ENCODE measurements around the gene LRP2.
"Not testable (repeated sequence)": the region's sequence is repeated elsewhere in the genome, so short reads cannot be mapped to it uniquely, and the experiment has no call there.

LRP2 gene

DNA sequence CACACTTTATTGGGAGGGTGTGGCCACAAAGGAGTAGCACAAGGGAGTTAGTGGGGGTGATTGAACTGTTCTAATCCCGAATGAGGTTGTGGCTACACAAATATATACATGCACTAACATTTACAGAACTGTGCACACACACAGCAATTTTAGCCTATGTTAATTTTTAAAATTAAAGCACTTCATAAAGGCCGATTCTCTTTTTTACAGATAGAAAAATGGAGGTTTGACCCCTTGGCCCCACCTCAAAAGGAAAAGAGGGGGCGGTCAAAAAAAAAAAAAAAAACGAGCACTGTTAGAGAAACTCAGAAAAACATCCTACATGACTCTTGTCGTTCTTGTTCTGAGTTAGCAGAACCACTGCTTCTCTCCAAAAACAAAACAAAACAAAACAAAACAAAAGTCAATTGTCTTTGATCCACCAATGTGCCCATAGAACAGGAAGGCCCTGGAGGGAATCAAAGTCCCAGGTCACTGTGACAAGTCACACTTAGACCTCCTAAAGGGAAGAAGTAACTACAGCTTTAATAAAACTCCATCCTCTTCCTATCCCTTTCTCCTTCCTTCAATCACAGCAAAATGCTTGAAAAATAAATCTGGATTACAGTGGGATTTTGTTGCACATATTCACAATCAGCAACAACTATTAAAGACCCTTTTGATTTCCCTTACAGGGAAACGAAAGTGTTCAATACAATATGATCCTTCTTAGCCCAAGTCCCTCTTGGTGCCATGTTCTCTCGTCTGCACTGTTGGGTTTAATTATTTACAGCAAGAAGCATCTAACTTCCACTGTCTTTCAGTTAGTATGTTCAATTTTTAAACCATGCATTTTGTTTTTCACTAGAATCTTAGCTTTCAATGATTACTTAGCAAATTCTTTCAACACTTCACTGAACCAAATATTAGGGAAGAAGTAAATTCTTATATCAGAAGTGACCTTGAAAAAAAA lies 16.6 kb downstream of the LRP2 start:
- DNase-seq: no peak

DNA sequence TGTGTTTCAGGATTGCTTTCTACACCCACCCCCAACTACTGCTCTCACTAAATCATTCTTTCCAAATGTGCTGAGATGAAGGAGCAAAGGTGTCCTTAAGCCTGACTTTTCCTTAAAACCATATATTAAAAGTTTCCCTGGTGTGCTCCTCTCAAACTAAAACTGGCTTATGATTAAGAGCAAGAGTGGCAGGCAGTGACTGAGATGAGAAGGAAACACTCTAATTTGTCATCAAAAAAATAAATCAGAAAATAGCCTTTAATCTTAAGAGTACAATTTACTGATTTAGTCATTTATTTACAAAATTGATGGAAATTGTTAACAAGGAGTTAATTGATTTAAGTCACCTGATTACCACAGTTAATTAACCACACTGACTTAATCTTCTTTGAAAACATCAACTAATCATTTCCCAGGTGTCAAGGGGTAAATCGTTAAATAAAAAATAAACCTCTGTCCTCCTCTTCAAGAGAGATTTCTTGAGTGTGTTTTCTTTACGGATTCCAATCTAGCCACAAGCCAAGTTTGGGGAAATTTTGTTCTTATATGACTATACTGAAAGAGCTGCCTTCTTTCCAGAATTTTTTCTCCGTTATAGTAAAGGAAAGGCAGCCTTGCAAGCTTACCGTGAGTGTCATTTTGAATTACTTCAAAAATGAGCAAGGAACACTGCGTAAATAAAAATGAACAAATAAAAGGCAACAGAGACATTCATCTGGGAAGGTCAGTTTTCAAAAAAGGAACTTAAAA lies 17.4 kb downstream of the LRP2 start:
- no peak for DNase-seq

DNA sequence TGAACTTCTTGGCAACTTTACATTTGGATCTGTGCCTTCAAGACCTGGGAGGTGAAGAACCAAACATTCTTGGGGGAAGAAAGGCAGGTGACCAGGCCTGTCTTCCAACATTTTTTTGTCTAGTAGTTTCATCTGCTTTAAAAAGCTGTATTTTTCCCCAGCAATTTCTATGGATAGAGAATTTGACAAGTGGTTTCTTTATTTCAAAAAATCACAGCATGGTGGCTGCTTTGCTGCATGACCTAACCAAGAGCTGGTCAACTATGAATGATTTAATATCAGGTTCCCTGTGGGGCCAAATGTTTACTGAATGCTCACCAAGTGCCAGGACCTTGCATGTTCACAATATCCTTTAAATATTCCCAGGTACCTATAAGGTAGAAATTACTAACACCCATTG lies 19.1 kb downstream of the LRP2 start:
- no peak for DNase-seq

DNA sequence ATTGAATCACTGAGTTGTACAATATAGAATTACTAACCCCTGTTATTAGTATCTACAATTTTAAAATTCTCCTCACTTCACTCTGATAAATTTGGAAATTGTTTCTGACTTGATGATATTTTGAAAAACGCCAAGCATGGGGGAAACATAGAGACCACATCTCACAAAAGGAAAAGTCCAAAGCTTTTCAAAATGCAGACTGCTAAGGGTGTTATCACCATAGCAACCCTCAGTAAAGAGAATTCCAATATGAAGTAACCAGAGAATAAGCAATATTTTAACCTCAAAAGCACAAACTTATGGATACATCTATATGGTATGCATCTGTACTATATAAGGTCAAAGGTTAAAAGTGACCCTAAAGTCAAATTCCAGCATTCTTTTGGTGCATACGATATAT lies 22.7 kb downstream of the LRP2 start:
- no peak for DNase-seq

DNA sequence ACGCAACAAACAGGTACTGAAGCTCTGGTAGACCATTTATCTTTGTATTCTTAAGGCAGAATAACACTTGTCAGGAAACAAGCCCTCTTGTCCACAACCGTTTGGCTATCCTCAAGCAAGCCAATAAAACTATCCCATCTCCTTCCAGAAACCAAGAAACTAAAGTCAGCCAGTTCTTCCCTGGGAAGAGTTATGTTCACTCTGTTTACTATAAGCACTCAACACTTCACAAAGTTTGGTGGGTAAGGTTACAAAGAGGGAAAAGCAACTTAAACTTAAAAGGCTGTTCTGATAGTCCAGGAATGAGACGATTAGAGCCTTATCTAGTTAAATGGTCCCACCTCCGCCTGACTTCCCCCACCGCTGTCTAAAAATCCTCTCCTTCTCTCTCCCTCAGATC lies 25.6 kb downstream of the LRP2 start:
- no peak for DNase-seq

DNA sequence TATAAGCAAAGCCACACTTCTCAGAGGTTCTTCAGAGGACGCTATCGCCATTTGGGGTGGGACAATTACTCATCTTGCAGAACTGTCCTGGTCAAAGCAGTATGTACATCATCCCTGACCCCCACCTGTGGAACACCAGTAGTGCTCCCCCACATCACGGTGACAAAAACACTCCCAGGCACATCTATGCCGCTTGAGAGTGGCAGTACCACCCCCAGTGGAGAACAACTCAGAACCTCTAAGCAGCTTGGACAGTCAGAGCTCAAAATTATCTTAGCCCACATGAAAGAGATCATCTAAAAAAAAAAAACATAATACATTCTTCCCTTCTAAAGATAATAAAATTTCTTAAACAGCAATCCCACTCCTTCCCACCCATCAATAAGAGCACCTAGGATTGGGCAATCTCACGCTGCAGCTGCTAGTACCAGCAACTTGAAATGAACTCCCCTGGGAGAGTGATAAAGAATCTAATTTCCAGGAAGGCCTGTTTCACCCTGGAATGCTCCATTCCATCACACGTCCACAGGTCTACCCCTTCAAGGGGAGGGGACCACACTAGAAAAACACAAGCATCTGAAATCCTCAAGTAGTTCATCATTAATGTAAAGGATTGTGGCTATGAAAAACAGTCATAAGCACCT lies 31.7 kb downstream of the LRP2 start:
- no peak for DNase-seq

DNA sequence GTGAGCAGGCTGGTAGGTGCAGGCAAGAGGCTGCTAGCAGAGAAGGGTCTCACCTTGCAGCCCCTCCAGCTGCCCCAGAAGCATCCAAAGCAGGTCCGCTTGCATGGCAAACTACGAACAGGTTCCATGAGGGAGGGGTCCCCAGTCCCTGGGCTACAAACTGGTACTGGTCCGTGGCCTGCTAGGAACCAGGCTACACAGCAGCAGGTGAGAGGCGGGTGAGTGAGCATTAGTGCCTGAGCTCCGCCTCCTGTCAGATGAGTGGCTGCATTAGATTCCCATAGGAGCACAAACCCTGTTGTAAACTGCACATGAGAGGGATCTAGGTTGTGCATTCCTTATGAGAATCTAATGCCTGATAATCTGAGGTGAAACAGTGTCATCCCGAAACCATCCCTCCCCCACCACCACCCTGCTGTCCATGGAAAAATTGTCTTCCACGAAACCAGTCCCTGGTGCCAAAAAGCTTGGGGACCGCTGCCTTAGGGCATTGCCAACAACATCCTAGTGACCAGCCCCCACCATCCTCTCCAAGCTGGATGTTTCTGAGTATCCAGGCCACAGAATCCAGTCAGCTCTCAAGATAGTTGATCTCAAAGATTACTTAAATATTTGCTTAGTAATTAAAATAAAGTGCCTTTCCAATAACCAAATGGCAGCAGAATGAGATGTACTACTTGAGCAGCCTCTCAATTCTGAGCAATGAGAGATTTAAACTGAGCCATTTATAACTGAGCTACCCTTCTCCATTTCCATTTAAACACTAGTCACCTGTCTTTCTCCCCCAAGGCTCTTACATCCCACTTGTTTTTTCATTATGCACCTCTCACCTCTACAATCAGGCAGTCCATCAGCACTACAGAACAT lies 32.4 kb downstream of the LRP2 start:
- peak; percentile 60 for DNase-seq

DNA sequence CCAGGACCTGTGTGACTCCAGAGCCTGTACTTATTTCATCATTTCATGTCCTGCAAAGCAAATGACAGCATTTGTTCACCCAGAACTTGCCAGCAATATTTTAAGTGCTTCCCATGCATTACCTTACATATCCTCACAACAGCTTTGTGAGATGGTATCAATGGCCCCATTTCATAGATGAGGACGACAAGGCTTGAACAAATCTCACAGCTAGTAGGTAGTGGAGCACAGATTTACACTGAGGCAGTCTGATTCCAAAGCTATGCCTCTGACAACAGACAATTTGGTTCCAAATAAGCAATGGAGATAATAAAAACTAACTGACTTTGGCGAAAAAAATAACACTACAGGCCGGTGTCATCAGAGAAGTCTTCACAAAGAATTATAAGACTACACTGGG lies 33.5 kb downstream of the LRP2 start:
- no peak for DNase-seq

DNA sequence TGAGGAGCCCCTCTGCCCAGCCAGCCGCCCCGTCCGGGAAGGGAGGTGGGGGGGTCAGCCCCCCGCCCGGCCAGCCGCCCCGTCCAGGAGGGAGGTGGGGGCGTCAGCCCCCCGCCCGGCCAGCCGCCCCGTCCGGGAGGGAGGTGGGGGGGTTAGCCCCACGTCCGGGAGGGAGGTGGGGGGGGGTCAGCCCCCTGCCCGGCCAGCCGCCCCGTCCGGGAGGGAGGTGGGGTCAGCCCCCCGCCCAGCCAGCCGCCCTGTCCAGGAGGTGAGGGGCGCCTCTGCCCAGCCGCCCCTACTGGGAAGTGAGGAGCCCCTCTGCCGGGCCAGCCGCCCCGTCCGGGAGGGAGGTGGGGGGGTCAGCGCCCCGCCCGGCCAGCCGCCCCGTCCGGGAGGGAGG lies 34.5 kb downstream of the LRP2 start:
- DNase-seq: not testable (repeated sequence)

DNA sequence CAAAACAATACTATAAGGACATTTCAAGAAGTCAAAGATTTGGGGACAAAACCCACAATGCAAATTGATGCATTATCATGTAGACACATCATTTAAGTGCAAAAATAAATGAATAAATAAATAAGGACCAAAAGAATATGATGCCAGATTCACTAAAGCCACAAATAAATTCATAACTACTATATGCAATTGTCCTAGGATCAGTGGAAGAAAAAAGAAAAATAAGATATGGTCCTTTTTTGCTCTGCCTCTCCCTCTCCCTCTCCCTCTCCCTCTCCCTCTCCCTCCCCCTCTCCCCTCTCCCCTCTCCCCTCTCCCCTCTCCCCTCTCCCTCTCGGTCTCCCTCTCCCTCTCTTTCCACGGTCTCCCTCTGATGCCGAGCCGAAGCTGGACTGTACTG lies 36.4 kb downstream of the LRP2 start:
- not testable (repeated sequence) for DNase-seq

DNA sequence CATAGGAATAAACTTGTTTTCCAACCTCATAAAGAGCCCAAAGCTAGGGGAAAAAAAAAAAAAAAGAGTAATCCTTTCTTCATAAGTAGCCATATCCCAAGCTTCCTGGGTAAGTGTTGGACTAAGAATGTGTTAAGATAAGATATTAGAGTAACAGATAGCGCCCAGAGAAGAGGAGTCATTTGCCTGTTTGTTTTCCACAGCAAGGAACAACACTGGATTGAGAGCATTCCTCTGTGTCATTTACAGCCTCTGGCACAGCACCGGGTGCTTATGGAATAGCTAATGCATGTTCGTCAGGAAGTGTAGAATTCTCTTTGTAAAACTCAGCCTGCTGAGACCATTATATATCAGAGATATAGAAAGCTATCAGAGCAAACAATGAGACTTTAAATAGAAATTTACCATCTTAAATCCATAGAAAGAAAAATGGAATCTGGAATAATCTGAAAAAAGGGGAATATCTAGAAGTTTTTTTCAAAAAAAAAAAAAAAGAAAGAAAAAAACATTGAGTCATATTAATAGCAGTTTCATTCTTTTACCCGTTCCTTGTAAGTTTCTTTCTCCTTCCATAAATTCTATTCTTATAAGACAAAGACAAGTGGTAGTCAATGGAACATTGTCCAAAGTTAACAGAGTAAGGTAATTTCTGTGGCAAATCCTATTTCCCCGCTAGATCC lies 37.6 kb downstream of the LRP2 start:
- no peak for DNase-seq

DNA sequence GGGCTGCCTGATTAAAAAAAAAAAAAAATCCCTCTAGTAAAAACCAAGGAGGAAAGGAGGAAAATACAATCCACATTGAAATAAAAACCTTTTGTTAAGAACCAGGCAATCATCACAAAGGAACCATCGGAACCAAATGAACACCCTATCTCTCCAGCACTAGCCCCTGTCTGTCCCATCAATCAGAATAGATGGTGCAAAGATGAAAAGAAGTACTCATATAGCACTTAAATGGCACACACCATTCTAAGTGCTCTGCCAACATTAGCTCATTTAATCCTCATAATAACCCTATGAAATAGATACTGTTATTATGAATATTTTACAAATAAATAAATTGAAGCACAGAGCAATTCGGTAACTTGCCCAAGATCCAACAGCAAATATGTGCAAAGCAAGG lies 38.5 kb downstream of the LRP2 start:
- DNase-seq: no peak

DNA sequence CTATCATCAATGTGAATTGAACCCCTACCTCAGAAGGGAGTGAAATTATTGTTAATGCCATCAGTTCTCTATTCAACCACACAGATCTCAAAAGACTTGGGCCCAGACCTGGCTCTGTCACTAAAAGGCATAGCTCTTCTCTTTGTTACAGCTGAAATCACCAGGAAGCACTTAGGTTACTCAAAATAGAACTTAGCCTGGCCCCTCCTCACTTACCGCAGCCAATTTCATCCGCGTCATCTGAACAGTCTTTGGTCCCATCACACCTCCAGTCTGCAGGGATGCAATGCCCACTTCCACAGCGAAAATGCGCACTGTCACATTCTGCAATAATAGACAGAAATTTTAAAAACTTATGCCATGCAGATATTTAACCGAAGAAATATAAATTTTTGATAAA lies 41.8 kb downstream of the LRP2 start:
- DNase-seq: no peak

DNA sequence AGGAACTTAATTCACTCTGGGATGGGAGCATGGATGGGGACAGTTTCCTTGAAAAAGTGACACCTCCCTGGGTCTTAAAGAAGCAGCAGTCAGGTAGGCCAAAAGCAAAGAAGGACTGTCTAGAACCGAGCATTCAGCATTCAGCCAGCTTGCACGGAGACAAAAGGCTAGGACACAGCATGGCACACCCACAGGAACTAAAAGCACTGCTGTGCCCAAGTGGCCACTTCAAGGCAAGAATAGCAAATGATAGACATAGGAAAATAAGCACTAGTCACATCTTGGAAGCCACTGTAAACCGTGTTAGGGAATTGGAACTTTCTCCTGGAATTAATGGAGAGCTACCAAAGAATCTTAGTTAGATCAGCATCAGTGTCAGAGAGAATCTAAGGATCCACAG lies 47.0 kb downstream of the LRP2 start:
- peak; percentile 60 for DNase-seq

DNA sequence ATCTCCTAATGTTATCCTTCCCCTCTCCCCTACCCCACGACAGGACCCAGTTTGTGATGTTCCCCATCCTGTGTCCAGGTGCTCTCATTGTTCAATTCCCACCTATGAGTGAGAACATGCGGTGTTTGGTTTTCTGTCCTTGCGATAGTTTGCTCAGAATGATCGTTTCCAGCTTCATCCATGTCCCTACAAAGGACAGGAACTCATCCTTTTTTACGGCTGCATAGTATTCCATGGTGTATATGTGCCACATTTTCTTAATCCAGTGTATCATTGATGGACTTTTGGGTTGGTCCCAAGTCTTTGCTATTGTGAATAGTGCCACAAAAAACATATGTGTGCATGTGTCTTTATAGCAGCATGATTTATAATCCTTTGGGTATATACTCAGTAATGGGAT lies 54.0 kb downstream of the LRP2 start:
- not testable (repeated sequence) for DNase-seq

DNA sequence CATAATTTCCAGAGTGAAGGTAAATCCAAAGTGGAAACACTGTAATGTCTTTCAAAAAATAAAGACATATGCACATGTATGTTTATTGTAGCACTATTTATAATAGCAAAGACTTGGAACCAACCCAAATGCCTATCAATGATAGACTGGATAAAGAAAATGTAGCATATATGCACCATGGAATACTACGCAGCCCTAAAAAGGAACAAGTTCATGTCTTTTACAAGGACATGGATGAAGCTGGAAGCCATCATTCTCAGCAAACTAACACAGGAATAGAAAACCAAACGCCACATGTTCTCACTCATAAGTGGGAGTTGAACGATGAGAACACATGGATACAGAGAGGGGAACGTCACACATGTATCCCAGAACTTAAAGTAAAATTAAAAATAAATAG lies 57.6 kb downstream of the LRP2 start:
- DNase-seq: not testable (repeated sequence)

DNA sequence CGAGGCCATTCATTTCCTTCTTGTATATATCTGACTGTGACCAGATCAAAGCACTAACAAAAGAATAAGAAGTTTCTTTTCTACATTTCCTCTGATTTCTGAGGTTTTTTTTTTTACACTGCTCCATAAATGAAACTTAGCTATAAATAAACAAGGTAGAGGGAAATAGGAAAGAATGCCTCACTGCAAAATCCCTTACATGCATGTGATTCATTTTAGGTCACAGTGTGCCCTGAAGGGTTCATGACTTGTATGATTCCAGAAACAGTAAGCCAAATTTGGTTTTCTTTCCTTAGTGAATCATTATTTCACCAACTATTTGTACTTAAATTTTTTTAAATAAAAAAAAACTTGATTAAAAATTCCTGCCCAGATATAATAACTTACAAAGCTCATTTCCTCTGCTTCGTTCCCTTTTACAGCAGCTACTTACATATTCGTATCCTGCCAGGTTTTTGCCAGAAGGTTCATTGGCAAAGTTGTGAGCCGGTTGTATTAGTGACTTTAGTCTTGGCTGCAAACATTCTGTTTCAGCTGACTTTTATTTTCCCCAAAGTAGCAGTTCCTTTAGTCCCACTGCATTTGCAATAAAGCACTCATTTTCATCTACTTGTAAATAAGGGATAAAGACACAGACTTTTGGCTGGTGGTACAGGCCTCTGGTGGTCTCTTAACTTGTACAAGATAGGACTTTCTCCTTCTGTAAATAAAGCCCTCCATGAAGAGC lies 58.6 kb downstream of the LRP2 start:
- DNase-seq: no peak

DNA sequence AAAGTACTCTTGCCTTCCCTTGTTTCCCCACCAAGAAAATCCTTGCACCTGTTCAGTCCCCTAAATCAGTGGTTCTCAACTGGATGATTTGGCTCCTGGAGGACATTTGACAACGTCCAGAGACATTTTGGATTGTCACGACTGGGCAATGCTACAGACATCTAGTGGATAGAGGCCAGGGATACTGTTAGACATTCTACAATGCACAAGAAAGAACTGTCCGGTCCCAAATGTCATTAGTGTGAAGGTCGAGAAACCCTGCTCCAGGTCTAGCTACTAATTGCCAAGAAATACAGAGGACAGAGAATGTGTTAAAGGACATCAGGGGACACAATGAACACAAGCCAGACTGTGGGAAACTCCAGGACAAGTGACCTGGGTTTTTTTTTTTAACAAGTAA lies 60.0 kb downstream of the LRP2 start:
- DNase-seq: no peak

DNA sequence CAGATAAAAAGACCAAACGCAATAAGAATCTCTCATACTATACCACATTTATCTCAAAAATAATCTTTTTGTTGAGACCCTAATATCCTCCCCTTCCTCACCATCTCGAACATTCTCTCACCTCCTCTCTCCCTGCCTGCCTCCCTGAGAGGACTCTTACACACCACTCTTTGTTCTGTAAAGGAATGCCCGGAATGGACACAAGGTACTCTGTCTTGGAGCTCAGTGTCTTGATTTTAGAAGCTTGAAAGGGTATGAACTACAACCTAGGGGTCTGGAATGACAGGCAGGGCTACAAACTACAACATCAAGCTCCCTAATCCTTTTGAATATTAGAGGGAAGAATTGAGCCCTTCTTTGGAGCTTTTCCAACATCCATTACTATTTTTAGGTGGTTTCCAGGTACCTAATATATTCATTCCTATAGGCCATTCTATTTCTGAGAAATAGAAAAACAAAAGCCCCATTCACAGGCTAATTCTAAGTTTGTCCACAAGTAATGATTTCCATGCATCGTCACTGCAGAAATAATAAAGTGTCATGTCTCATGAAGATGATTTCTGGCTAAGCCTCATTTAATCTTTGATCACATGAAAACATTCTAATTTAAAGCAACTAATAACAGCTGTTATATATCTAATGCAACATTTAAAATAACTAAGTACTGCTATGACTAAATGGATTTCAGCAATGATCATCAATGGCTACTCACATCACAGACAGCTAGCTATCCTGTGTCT lies 60.6 kb downstream of the LRP2 start:
- no peak for DNase-seq
